Lower lobe of right lung (tissue), 2 donors: ENCODE results near the gene CCDC149. TPM values are rescaled to one million over a fixed set of nuclear protein-coding genes. Genes with fewer than 3 reads are reported as not detected.

Experiments used
- ATAC-seq, 2 donors: fragments of 200-7000 bp; cut with Tn5 transposase; one replicate each; pipeline ENCODE4 v1.9.1; 2020 to 2022; ENCODE audit warnings: mild to moderate bottlenecking in 2 of 2, moderate library complexity in 2 of 2
- DNase-seq: peaks from one replicate; pipeline ENCODE4 v3.0.0-alpha.2; 2020
- H3K27ac ChIP-seq: fragments of 200-600 bp; one replicate; pipeline ENCODE4 v1.8.0; 2022
- H3K27me3 ChIP-seq: fragments of 200-600 bp; one replicate; pipeline ENCODE4 v1.8.0; 2022; ENCODE audit warnings: low read depth
- H3K36me3 ChIP-seq: fragments of 200-600 bp; one replicate; pipeline ENCODE4 v1.8.0; 2022; ENCODE audit warnings: mild to moderate bottlenecking
- H3K4me1 ChIP-seq: fragments of 200-600 bp; one replicate; pipeline ENCODE4 v1.8.0; 2022
- H3K4me3 ChIP-seq: fragments of 200-600 bp; one replicate; pipeline ENCODE4 v1.8.0; 2022; ENCODE audit warnings: mild to moderate bottlenecking
- H3K9me3 ChIP-seq: fragments of 200-600 bp; one replicate; pipeline ENCODE4 v1.8.0; 2022
- intact Hi-C: fragments of 100-400 bp; cut with DNase I; formaldehyde crosslinking; loops from one replicate; pipeline ENCODE4 v1.11.0; 2022
- total RNA-seq: library from RNA; stranded (reverse); fragmentation: NEBNext Ultra II Directional; extraction: Animal tissue kit (Norgen Biotek cat#: 25700); gene quantifications from one replicate; pipeline ENCODE4 v1.2.1, GENCODE V29; 2021
- TF ChIP-seq, protein P1 (sequence below): fragments of 200-600 bp; IDR thresholded peaks from one replicate; pipeline ENCODE4 v1.8.0; 2022; ENCODE audit warnings: antibody characterized with exemption, mild to moderate bottlenecking
- donor health status: DM: no; HTN: yes; CAD: no; lungs with severe emphysema.

The CCDC149 gene
- total RNA-seq, 1 donor from 2014 or later, result 23.8 TPM

DNA sequence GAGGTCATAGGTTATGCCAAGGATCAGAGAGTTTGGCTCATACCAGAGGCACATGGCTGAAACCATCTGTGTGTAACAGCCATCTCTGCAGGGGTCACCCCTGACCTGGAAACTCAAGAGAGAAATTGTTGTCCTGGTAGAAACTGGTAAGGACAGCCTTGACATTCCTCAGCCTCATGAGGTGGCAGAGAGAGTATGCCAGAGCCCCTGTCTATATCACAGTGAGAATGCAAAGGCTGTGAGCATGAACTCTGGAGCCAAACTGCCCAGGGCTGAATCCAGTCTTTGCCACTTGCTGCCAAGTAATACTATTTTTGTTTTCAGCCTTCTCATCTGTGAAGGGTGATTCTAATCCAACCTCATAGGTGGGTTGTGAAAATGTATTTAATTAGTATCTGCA is 37.1 kb upstream of the CCDC149 start:
- Histone ChIP-seq H3K36me3 (no peaks in the 10 kb centered on the region), H3K4me3 (no peak overlapping the region), H3K9me3 (peaks cover 10% of the 10 kb centered on the region), H3K4me1 (no peaks in the 10 kb centered on the region), H3K27me3 (no peaks in the 10 kb centered on the region), H3K27ac (no peak overlapping the region)
- DNase-seq (no peak), ATAC-seq (no peak)
- intact Hi-C loops, result no loop called here
- TF ChIP-seq, protein P1, sequence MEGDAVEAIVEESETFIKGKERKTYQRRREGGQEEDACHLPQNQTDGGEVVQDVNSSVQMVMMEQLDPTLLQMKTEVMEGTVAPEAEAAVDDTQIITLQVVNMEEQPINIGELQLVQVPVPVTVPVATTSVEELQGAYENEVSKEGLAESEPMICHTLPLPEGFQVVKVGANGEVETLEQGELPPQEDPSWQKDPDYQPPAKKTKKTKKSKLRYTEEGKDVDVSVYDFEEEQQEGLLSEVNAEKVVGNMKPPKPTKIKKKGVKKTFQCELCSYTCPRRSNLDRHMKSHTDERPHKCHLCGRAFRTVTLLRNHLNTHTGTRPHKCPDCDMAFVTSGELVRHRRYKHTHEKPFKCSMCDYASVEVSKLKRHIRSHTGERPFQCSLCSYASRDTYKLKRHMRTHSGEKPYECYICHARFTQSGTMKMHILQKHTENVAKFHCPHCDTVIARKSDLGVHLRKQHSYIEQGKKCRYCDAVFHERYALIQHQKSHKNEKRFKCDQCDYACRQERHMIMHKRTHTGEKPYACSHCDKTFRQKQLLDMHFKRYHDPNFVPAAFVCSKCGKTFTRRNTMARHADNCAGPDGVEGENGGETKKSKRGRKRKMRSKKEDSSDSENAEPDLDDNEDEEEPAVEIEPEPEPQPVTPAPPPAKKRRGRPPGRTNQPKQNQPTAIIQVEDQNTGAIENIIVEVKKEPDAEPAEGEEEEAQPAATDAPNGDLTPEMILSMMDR, result no peak

DNA sequence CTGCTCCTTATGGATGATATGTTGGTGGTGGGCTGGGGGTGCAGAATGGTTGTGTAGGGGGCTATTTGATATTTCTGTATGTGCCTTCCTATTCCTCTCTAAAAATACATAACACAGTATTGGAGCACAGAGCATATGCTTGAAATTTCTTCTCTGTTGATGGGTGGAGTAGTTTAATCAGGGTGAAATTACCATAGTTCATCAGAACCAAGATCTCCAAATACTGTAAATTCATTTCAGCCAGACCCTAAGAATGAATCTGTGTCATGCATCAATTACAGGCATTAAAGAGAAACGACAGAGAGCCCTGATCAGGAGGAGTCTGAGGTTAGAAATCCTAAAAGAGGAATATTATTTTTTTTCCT is 25.1 kb upstream of the CCDC149 start:
- Histone ChIP-seq H3K27me3 (no peaks in the 10 kb centered on the region), H3K27ac (no peak overlapping the region), H3K36me3 (no peaks in the 10 kb centered on the region), H3K4me1 (no peaks in the 10 kb centered on the region), H3K9me3 (peaks cover 16% of the 10 kb centered on the region), H3K4me3 (no peak overlapping the region)
- DNase-seq (no peak), ATAC-seq (no peak)
- intact Hi-C loops, result no loop called here
- TF ChIP-seq, protein P1, result no peak

- Histone ChIP-seq H3K27me3 (no peaks in the 10 kb centered on the region), H3K27ac (no peak overlapping the region), H3K9me3 (peaks cover 16% of the 10 kb centered on the region), H3K4me1 (no peaks in the 10 kb centered on the region), H3K4me3 (no peak overlapping the region), H3K36me3 (no peaks in the 10 kb centered on the region)
- TF ChIP-seq, protein P1, result no peak
- intact Hi-C loops, result no loop called here
- ATAC-seq, result no peak
- DNase-seq, result no peak
These were observed 24.5 kb upstream of the CCDC149 start for GRCh38 chr4:24937176-24937916.

- no peak for ATAC-seq
- Histone ChIP-seq H3K9me3 (peaks cover 16% of the 10 kb centered on the region), H3K27ac (no peak overlapping the region), H3K36me3 (no peaks in the 10 kb centered on the region), H3K4me1 (no peaks in the 10 kb centered on the region), H3K4me3 (no peak overlapping the region), H3K27me3 (no peaks in the 10 kb centered on the region)
- TF ChIP-seq, protein P1, result no peak
- intact Hi-C loops, result no loop called here
- no peak for DNase-seq
These were observed 23.0 kb upstream of the CCDC149 start for GRCh38 chr4:24935856-24936255.

DNA sequence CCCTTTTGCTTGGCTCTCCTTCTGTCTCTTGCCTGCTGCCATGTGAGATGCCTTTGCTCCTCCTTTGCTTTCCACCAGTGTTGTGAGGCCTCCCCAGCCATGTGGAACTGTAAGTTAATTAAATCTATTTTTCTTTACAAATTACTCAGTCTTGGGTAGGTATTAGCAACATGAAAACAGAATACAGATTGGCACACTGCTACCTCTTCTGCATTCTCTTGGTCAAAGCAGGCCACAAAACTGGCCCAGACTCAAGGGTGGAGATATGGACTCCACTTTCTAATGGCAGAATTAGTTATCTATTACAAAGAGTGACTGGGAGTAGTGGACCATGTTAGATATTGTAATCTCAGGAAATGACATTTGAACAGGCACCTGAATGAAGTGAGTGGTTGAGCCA is 21.5 kb upstream of the CCDC149 start:
- no peaks in the 10 kb centered on the region for H3K36me3 ChIP-seq
- no peak for ATAC-seq
- H3K27ac ChIP-seq, result no peak overlapping the region
- TF ChIP-seq, protein P1, result no peak
- peaks cover 16% of the 10 kb centered on the region for H3K9me3 ChIP-seq
- intact Hi-C loops, result no loop called here
- no peaks in the 10 kb centered on the region for H3K27me3 ChIP-seq
- no peak overlapping the region for H3K4me3 ChIP-seq
- no peaks in the 10 kb centered on the region for H3K4me1 ChIP-seq
- no peak for DNase-seq
